Stimulated activated naive CD4-positive, alpha-beta T cell (primary cell): ENCODE measurements around the gene RIMKLB.
"Not testable (repeated sequence)": the region's sequence is repeated elsewhere in the genome, so short reads cannot be mapped to it uniquely, and the experiment has no call there.

Experiments
- DNase-seq, 6 experiments: peaks; one replicate each; lab custom pipeline; 2025; lab: John Stamatoyannopoulos, UW

Gene RIMKLB

GRCh38 chr12:8818526-8818925 lies 120.7 kb downstream of the RIMKLB start:
- no peak for DNase-seq

DNA sequence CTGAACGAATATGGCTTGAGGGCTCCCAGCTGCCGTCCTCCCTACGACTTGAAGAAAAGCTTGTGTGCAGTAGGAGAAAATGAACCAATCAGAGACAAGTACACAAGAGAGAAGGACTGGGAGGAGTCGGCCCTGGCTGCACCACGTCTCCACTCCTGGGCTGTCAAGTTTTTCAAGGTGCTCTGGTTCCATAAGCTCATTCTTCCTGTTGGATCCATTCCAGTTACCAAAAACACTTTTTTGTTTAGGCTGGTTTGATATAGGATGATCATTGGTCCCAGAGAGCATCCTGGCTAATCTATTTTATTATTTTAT lies 121.8 kb downstream of the RIMKLB start:
- no peak for DNase-seq

GRCh38 chr12:8820676-8821407 lies 123.1 kb downstream of the RIMKLB start:
- not testable (repeated sequence) for DNase-seq

- no peak for DNase-seq
Measured at GRCh38 chr12:8821591-8821990, 123.8 kb downstream of the RIMKLB start.

- DNase-seq, result no peak
Measured at GRCh38 chr12:8822298-8822697, 124.5 kb downstream of the RIMKLB start, which contains the start of gene A2ML1. Gene A2ML1 (plus strand): TSS chr12:8822621. CDS start chr12:8822652, 31 bp downstream.

DNA sequence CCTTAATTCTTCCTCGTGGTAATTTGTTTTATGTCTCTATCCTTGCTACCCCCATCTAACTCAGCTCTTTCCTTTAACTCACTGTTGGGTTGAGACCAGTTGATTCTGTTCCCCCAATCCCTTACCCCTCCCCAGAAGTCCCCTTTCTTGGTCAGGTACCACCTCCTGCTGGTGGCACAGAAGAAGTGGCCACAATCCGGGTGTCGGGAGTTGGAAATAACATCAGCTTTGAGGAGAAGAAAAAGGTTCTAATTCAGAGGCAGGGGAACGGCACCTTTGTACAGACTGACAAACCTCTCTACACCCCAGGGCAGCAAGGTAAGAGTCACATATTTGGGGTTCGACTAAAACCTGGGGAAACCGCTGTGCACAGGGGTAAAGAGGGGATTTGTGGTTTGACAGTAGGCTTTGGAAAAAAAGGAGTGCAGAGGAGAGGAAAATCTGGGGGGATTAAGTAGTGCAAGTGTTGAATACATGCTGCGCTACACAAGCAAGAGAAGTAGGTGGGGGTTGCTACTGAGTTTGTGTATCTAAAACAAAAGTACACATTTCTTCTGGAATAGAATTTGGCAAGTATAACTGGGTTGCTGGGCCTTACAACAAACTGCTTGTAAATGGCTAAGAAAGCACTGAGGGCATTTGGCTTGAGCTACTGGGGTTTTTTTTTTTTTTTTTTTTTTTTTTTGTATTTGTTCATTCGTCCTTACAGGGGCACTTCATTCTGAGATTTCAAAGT lies 125.9 kb downstream of the RIMKLB start:
- DNase-seq, result no peak

- DNase-seq, result no peak
Measured at GRCh38 chr12:8827551-8828256, 129.9 kb downstream of the RIMKLB start.

DNA sequence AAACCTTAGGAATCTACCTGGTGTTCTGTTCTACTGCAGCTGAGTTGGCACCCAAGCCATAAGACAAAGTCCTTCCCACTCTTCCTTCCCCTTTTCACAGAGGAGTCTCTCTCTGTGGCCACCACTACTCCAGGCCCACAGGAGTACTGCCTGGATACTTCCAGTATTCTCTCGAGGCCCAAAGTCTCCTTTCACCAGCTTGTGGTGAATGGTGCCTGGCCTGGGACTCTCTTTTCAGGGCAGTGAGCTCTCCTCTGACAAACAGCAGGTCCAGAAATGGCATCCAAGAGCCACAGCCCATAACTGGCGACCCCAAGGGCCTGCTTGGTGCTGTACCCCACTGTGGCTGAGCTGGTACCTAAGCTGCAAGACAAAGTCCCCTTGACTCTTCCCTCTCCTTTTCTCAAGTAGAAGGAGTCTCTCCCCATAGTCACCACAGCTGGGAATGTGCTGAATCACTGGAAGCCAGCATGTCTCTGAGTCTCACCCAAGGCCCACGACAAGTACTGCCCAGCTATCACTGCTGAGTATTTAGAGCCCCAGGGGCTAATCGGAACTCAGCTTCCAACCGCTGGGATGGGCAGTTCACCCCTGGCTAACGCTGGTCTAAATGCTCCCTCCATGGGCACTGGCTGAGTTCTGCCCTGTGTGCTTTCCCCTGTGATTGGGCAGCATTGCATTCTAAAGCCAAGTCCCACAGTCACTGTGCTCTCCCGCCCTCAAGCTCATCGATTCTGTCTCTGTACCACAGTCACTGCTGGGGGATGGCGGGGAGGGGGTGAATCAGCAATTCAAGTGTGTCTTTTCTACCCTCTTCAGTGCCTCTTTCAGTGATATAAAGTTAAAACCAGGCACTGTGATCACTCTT lies 130.7 kb downstream of the RIMKLB start:
- no peak for DNase-seq

GRCh38 chr12:8829125-8829518 lies 131.3 kb downstream of the RIMKLB start:
- DNase-seq, result no peak

DNA sequence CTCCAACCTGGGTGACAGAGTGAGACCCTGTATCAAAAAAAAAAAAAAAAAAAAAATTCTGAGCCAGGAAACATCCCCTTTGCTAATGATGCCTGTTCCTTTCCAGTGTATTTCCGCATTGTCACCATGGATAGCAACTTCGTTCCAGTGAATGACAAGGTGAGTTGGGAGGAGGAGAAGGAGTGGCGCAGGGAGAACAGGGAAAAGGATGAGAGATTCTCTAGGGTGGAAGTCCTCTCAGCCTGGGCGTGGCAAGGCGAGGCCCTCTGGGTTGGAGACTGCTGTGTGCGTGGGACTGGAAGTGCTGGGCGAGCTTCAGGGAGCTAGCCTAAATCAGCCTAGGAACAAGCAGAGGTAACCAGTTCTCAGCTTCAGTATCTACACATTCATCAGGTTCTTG lies 131.8 kb downstream of the RIMKLB start:
- no peak for DNase-seq

DNA sequence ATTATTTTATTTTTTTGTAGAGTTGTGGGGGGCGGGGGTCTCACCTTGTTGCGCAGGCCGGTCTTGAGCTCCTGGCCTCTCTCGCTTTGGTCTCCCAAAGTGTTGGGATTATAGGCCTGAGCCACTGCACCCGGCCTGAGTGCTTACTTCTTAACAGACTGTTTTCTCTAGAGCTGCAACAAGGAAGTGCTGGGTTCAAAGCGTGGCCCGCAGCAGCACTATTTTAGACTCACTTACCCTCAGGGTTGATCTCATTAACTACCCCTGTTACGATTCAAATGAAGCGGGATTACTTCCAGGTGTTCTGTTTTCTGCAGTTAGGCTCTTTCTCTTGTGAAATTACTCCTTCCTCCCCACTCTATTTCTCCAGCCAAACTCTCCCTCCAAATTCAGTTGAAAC lies 133.3 kb downstream of the RIMKLB start:
- DNase-seq, result no peak

- DNase-seq, result no peak
Measured at GRCh38 chr12:8832500-8832899, 134.7 kb downstream of the RIMKLB start.
